SK-N-SH (cell line): ENCODE results near the gene HSPA4. TPM values are rescaled to one million over a fixed set of nuclear protein-coding genes. Genes with fewer than 3 reads are reported as not detected.
A peak's percentile ranks its signal among the peaks of the same experiment; 100 is the strongest.

Source experiments
- CHD2 ChIP-seq: fragments of 150-350 bp; IDR thresholded peaks from 2 replicates; pipeline ENCODE4 v1.6.1; 2018; ENCODE audit warnings: low read length; ENCODE audit not compliant: partially characterized antibody
- ELF1 ChIP-seq: IDR thresholded peaks from 2 replicates; pipeline ENCODE4 v1.4.0; 2012
- EP300 ChIP-seq, 2 experiments: IDR thresholded peaks; 2 replicates each; pipeline versions ENCODE4 v1.4.0 to v1.6.1; 2012; ENCODE audit warnings: borderline replicate concordance in 1 of 2, low read depth in 1 of 2, low read length in 1 of 2
- FOXM1 ChIP-seq: IDR thresholded peaks from 2 replicates; pipeline ENCODE4 v1.4.0; 2012; ENCODE audit warnings: low read depth, mild to moderate bottlenecking
- GABPA ChIP-seq: IDR thresholded peaks from 2 replicates; pipeline ENCODE4 v1.4.0; 2012; ENCODE audit warnings: low read depth, mild to moderate bottlenecking
- GATA2 ChIP-seq: sonication (generic); formaldehyde crosslinking; IDR thresholded peaks from 2 replicates; pipeline ENCODE4 v1.5.0; 2020; ENCODE audit warnings: mild to moderate bottlenecking, missing genetic modification reagents
- JUND ChIP-seq: IDR thresholded peaks from 2 replicates; pipeline ENCODE4 v1.4.0; 2012
- MEF2A ChIP-seq: IDR thresholded peaks from 2 replicates; pipeline ENCODE4 v1.4.0; 2012; ENCODE audit warnings: low read depth, borderline replicate concordance
- MXI1 ChIP-seq: IDR thresholded peaks from 2 replicates; pipeline ENCODE4 v1.6.1; 2012; ENCODE audit warnings: mild to moderate bottlenecking, low read depth, low read length, improper control_type of control experiment
- NFIC ChIP-seq: IDR thresholded peaks from 2 replicates; pipeline ENCODE4 v1.4.0; 2012; ENCODE audit warnings: borderline replicate concordance
- PBX3 ChIP-seq: IDR thresholded peaks from 2 replicates; pipeline ENCODE4; 2012
- POLR2AphosphoS5 ChIP-seq: IDR thresholded peaks from 2 replicates; pipeline ENCODE4 v1.6.1; 2012; ENCODE audit warnings: low read depth, low read length
- RAD21 ChIP-seq: IDR thresholded peaks from 2 replicates; pipeline ENCODE4 v1.6.1; 2012; ENCODE audit warnings: mild to moderate bottlenecking, low read length
- REST ChIP-seq: IDR thresholded peaks from 2 replicates; pipeline ENCODE4 v1.6.1; 2012; ENCODE audit warnings: mild to moderate bottlenecking, low read depth, low read length, moderate library complexity
- RXRA ChIP-seq: IDR thresholded peaks from 2 replicates; pipeline ENCODE4 v1.4.0; 2012; ENCODE audit warnings: low read depth, mild to moderate bottlenecking, borderline replicate concordance
- SIN3A ChIP-seq: IDR thresholded peaks from 2 replicates; pipeline ENCODE4 v1.6.1; 2012; ENCODE audit warnings: low read depth, mild to moderate bottlenecking, low read length, moderate library complexity, borderline replicate concordance
- SMC3 ChIP-seq: IDR thresholded peaks from 2 replicates; pipeline ENCODE4 v1.6.1; 2012; ENCODE audit warnings: low read depth, low read length, improper control_type of control experiment
- TAF1 ChIP-seq: IDR thresholded peaks from 2 replicates; pipeline ENCODE4 v1.6.1; 2012; ENCODE audit warnings: low read depth, mild to moderate bottlenecking, low read length, moderate library complexity, borderline replicate concordance
- TCF12 ChIP-seq: IDR thresholded peaks from 2 replicates; pipeline ENCODE4 v1.4.0; 2012
- TEAD4 ChIP-seq: IDR thresholded peaks from 2 replicates; pipeline ENCODE4 v1.4.0; 2012; ENCODE audit warnings: mild to moderate bottlenecking, borderline replicate concordance; ENCODE audit not compliant: insufficient read depth
- USF1 ChIP-seq: IDR thresholded peaks from 2 replicates; pipeline ENCODE4 v1.4.0; 2012; ENCODE audit warnings: low read depth, borderline replicate concordance
- YY1 ChIP-seq: IDR thresholded peaks from 2 replicates; pipeline ENCODE4 v1.4.0; 2012; ENCODE audit warnings: low read depth, mild to moderate bottlenecking
- ZBTB33 ChIP-seq: IDR thresholded peaks from 2 replicates; pipeline ENCODE4 v1.4.0; 2012; ENCODE audit warnings: low read depth, borderline replicate concordance
- polyA plus RNA-seq, 3 experiments: library from polyadenylated mRNA; depleted of rRNA; stranded (reverse); fragments of >200 nt; gene quantifications; 2 replicates each; pipeline ENCODE4 v1.2.3, GENCODE V29; 2012

HSPA4 gene
- polyA plus RNA-seq, 1 of the 3 experiments (the other 2 are of a cell fraction) = 18.8 TPM

- TF ChIP-seq REST (0 out of 2 replicates have a peak, but pooled peaks have one; percentile 42), FOXM1 (no peak), ZBTB33 (0 out of 2 replicates have a peak, but pooled peaks have one; percentile 29), SIN3A (no peak), EP300 (IDR thresholded peaks at IDR 0.05; ENCODE audit: borderline replicate concordance in 1 of 2, low read depth in 1 of 2, low read length in 1 of 2) (no peak; a peak in 1 of 4 replicates), MXI1 (peak; percentile 73; the same call in 1 of the 2 replicates), GATA2 (CRISPR knock-in tag) (no peak), NFIC (no peak), MEF2A (no peak), SMC3 (no peak), CHD2 (peak; percentile 6), POLR2AphosphoS5 (peak; percentile 95), TAF1 (peak; percentile 94), TCF12 (no peak), GABPA (no peak), JUND (no peak), YY1 (peak; percentile 96), ELF1 (0 out of 2 replicates have a peak, but pooled peaks have one; percentile 65), USF1 (0 out of 2 replicates have a peak, but pooled peaks have one; percentile 9), PBX3 (no peak), TEAD4 (no peak), RAD21 (no peak), RXRA (no peak)
Observed at GRCh38 chr5:133025804-133026663, 25.8 kb upstream of the HSPA4 start, which contains the start of gene ZCCHC10 (continued).
